Measurements from ENCODE around the gene SLC49A3. TPM values are rescaled to one million over a fixed set of nuclear protein-coding genes. Genes with fewer than 3 reads are reported as not detected.
"Not testable (repeated sequence)": the region's sequence is repeated elsewhere in the genome, so short reads cannot be mapped to it uniquely, and the experiment has no call there.

SLC49A3 gene
- total RNA-seq, 2 experiments from 2014 or later = not detected

- DNase-seq (ENCODE audit: low spot score) = no peak
- peaks cover 57% of the 10 kb centered on the region for H3K36me3 ChIP-seq (ENCODE audit: insufficient read depth, low read length)
- TF ChIP-seq CTCF (conservative IDR thresholded peaks at IDR 0.05; ENCODE audit: low read length) = no peak
- no peak for TF ChIP-seq EZH2phosphoT487 (IDR thresholded peaks at IDR 0.05; ENCODE audit: borderline replicate concordance, low read depth, low read length)
- no peaks in the 10 kb centered on the region for H3K9me2 ChIP-seq (ENCODE audit: insufficient read depth, low read length)
- H3K79me2 ChIP-seq (ENCODE audit: insufficient read depth, low read depth, low read length) = no peaks in the 10 kb centered on the region
- H3K9me3 ChIP-seq (ENCODE audit: low read length) = no peaks in the 10 kb centered on the region
- H3K4me2 ChIP-seq (ENCODE audit: low read length) = no peak overlapping the region
- intact Hi-C loops (cut with micrococcal nuclease; ENCODE audit: unreplicated experiment) = no loop called here
- H3K4me1 ChIP-seq (ENCODE audit: insufficient read depth, low read length, poor library complexity, severe bottlenecking) = no peaks in the 10 kb centered on the region
- BruUV-seq (replicated peaks) = no TSS peak
- H4K20me1 ChIP-seq (ENCODE audit: insufficient read depth, low read length) = no peaks in the 10 kb centered on the region
- ChIA-PET POLR2A (no interaction called here), CTCF (ENCODE audit: unreplicated experiment) (no interaction called here)
- H3K4me3 ChIP-seq (ENCODE audit: low read depth, low read length, poor library complexity, severe bottlenecking) = no peak overlapping the region
- no peak overlapping the region for H2AFZ ChIP-seq (ENCODE audit: low read length)
- H3K27ac ChIP-seq (ENCODE audit: low read depth, low read length, poor library complexity, severe bottlenecking) = no peak overlapping the region
Observed at GRCh38 chr4:732911-733630, 44.1 kb upstream of the SLC49A3 start.

GRCh38 chr4:732486-732885, 43.5 kb upstream of the SLC49A3 start:
- no peak overlapping the region for H3K4me2 ChIP-seq (ENCODE audit: low read length)
- TF ChIP-seq EZH2phosphoT487 (IDR thresholded peaks at IDR 0.05; ENCODE audit: borderline replicate concordance, low read depth, low read length) (no peak), CTCF (conservative IDR thresholded peaks at IDR 0.05; ENCODE audit: low read length) (no peak)
- H3K36me3 ChIP-seq (ENCODE audit: insufficient read depth, low read length) = peaks cover 52% of the 10 kb centered on the region
- no peaks in the 10 kb centered on the region for H3K4me1 ChIP-seq (ENCODE audit: insufficient read depth, low read length, poor library complexity, severe bottlenecking)
- 0 out of 2 replicates have a peak, but pooled peaks cover 4% of the 10 kb centered on the region for H4K20me1 ChIP-seq (ENCODE audit: insufficient read depth, low read length)
- no peak overlapping the region for H3K27ac ChIP-seq (ENCODE audit: low read depth, low read length, poor library complexity, severe bottlenecking)
- no TSS peak for BruUV-seq (replicated peaks)
- H3K9me2 ChIP-seq (ENCODE audit: insufficient read depth, low read length) = no peaks in the 10 kb centered on the region
- H2AFZ ChIP-seq (ENCODE audit: low read length) = no peak overlapping the region
- DNase-seq (ENCODE audit: low spot score) = no peak
- CTCF ChIA-PET (ENCODE audit: unreplicated experiment) = no interaction called here
- no peak overlapping the region for H3K4me3 ChIP-seq (ENCODE audit: low read depth, low read length, poor library complexity, severe bottlenecking)
- no peaks in the 10 kb centered on the region for H3K79me2 ChIP-seq (ENCODE audit: insufficient read depth, low read depth, low read length)
- intact Hi-C loops (cut with micrococcal nuclease; ENCODE audit: unreplicated experiment) = no loop called here
- POLR2A ChIA-PET = no interaction called here
- H3K9me3 ChIP-seq (ENCODE audit: low read length) = no peaks in the 10 kb centered on the region

- peak; percentile 26 for DNase-seq (ENCODE audit: low spot score)
Observed at GRCh38 chr4:731954-732353, 43.0 kb upstream of the SLC49A3 start.

GRCh38 chr4:730946-731904, 42.3 kb upstream of the SLC49A3 start:
- POLR2A ChIA-PET; H3K9me3 ChIP-seq (ENCODE audit: low read length); H4K20me1 ChIP-seq (ENCODE audit: insufficient read depth, low read length); BruUV-seq (replicated peaks); intact Hi-C loops (cut with micrococcal nuclease; ENCODE audit: unreplicated experiment); H3K79me2 ChIP-seq (ENCODE audit: insufficient read depth, low read depth, low read length); H3K4me2 ChIP-seq (ENCODE audit: low read length); H3K27ac ChIP-seq (ENCODE audit: low read depth, low read length, poor library complexity, severe bottlenecking); H3K4me3 ChIP-seq (ENCODE audit: low read depth, low read length, poor library complexity, severe bottlenecking); H2AFZ ChIP-seq (ENCODE audit: low read length); H3K9me2 ChIP-seq (ENCODE audit: insufficient read depth, low read length); H3K4me1 ChIP-seq (ENCODE audit: insufficient read depth, low read length, poor library complexity, severe bottlenecking); CTCF ChIA-PET (ENCODE audit: unreplicated experiment): not testable (repeated sequence)
- DNase-seq (ENCODE audit: low spot score) = peak; percentile 20
- peaks cover 47% of the 10 kb centered on the region for H3K36me3 ChIP-seq (ENCODE audit: insufficient read depth, low read length)

More at GRCh38 chr4:731954-732353, 43.0 kb upstream of the SLC49A3 start:
- H4K20me1 ChIP-seq (ENCODE audit: insufficient read depth, low read length); CTCF ChIA-PET (ENCODE audit: unreplicated experiment); intact Hi-C loops (cut with micrococcal nuclease; ENCODE audit: unreplicated experiment); H3K27ac ChIP-seq (ENCODE audit: low read depth, low read length, poor library complexity, severe bottlenecking); H3K9me3 ChIP-seq (ENCODE audit: low read length); H3K4me1 ChIP-seq (ENCODE audit: insufficient read depth, low read length, poor library complexity, severe bottlenecking); H3K4me3 ChIP-seq (ENCODE audit: low read depth, low read length, poor library complexity, severe bottlenecking); H3K4me2 ChIP-seq (ENCODE audit: low read length); H3K79me2 ChIP-seq (ENCODE audit: insufficient read depth, low read depth, low read length); POLR2A ChIA-PET; H3K9me2 ChIP-seq (ENCODE audit: insufficient read depth, low read length); H2AFZ ChIP-seq (ENCODE audit: low read length); BruUV-seq (replicated peaks): not testable (repeated sequence)
- peaks cover 47% of the 10 kb centered on the region for H3K36me3 ChIP-seq (ENCODE audit: insufficient read depth, low read length)
